Fibroblast of skin of right quadriceps (primary cell): ENCODE measurements around the gene HADHB.
"Not testable (repeated sequence)": the region's sequence is repeated elsewhere in the genome, so short reads cannot be mapped to it uniquely, and the experiment has no call there.

Experiments
- DNase-seq: peaks from one replicate; pipeline ENCODE4 v3.0.0-alpha.2; 2013

Gene HADHB

GRCh38 chr2:26331321-26331720 lies 86.6 kb downstream of the HADHB start:
- not testable (repeated sequence) for DNase-seq

- no peak for DNase-seq
Observed at GRCh38 chr2:26333293-26333692, 88.6 kb downstream of the HADHB start.

- DNase-seq, result no peak
Observed at GRCh38 chr2:26335231-26335630, 90.5 kb downstream of the HADHB start.

- no peak for DNase-seq
Observed at GRCh38 chr2:26336719-26337118, 92.0 kb downstream of the HADHB start.

- no peak for DNase-seq
Observed at GRCh38 chr2:26337298-26337697, 92.6 kb downstream of the HADHB start.
